SK-N-MC (cell line): Measurements from ENCODE around the gene SCFD2.

Experiments used
- EZH2 ChIP-seq: fragments of 200-600 bp; sonication (generic); IDR thresholded peaks from one replicate; pipeline ENCODE4 v1.6.1; 2017; ENCODE audit warnings: antibody characterized with exemption
- POLR2AphosphoS5 ChIP-seq: IDR thresholded peaks from 2 replicates; pipeline ENCODE4 v1.6.1; 2012; ENCODE audit warnings: mild to moderate bottlenecking, low read depth, low read length, borderline replicate concordance

- TF ChIP-seq EZH2: no peak
- no peak for TF ChIP-seq POLR2AphosphoS5
Observed at GRCh38 chr4:53009824-53010223, 356.0 kb downstream of the SCFD2 start.
